Liver (tissue), 9 donors: ENCODE results near the gene GMDS. TPM values are rescaled to one million over a fixed set of nuclear protein-coding genes. Genes with fewer than 3 reads are reported as not detected.

Experiments
- DNase-seq: peaks from one replicate; pipeline ENCODE4 v3.0.0-alpha.2; 2017; ENCODE audit warnings: low spot score
- H3K27ac ChIP-seq, 2 donors: one replicate each; pipeline ENCODE4 v1.7.0; 2013; ENCODE audit warnings: inconsistent platforms in 2 of 2, low read length in 2 of 2, control low read depth in 1 of 2, low read depth in 1 of 2, mild to moderate bottlenecking in 1 of 2
- H3K27me3 ChIP-seq, 4 donors: one replicate each; pipeline versions ENCODE4 v1.6.1 to v1.7.0; 2013; ENCODE audit warnings: low read length in 3 of 4, inconsistent platforms in 1 of 4, mild to moderate bottlenecking in 1 of 4, moderate library complexity in 1 of 4; ENCODE audit not compliant: control insufficient read depth in 4 of 4, insufficient read depth in 4 of 4
- H3K36me3 ChIP-seq, 4 donors: one replicate each; pipeline versions ENCODE4 v1.6.1 to v1.7.0; 2013; ENCODE audit warnings: low read length in 3 of 4, mild to moderate bottlenecking in 3 of 4, low read depth in 1 of 4, moderate library complexity in 1 of 4; ENCODE audit not compliant: control insufficient read depth in 4 of 4, insufficient read depth in 3 of 4
- H3K4me1 ChIP-seq, 4 donors: one replicate each; pipeline versions ENCODE4 v1.6.1 to v1.7.0; 2013; ENCODE audit warnings: low read length in 3 of 4, mild to moderate bottlenecking in 3 of 4, moderate library complexity in 1 of 4; ENCODE audit not compliant: control insufficient read depth in 4 of 4, insufficient read depth in 4 of 4
- H3K4me3 ChIP-seq, 3 donors: one replicate each; pipeline versions ENCODE4 v1.6.1 to v1.7.0; 2013; ENCODE audit warnings: low read length in 3 of 3, control low read depth in 1 of 3, low read depth in 1 of 3, mild to moderate bottlenecking in 1 of 3
- H3K9ac ChIP-seq, 2 donors: one replicate each; pipeline ENCODE4 v1.7.0; 2013; ENCODE audit warnings: low read length in 2 of 2, mild to moderate bottlenecking in 2 of 2, moderate library complexity in 2 of 2, control low read depth in 1 of 2, low read depth in 1 of 2
- H3K9me3 ChIP-seq, 4 donors: one replicate each; pipeline versions ENCODE4 v1.6.1 to v1.7.0; 2013; ENCODE audit warnings: low read length in 3 of 4; ENCODE audit not compliant: control insufficient read depth in 4 of 4
- EGR1 ChIP-seq, 2 donors: IDR thresholded peaks; 2 replicates each; pipeline ENCODE4 v1.6.1; 2016 to 2018; ENCODE audit warnings: antibody characterized with exemption in 2 of 2, low read depth in 2 of 2
- FOXA1 ChIP-seq: IDR thresholded peaks from 2 replicates; pipeline ENCODE4 v1.6.1; 2016; ENCODE audit warnings: antibody characterized with exemption
- GABPA ChIP-seq, 2 donors: IDR thresholded peaks in 1 of 2; conservative IDR thresholded peaks in 1 of 2; 2 replicates each; pipeline ENCODE4 v1.6.1; 2016; ENCODE audit warnings: antibody characterized with exemption in 2 of 2, mild to moderate bottlenecking in 1 of 2, moderate library complexity in 1 of 2
- HNF4A ChIP-seq, 2 donors: conservative IDR thresholded peaks; 2 replicates each; pipeline ENCODE4 v1.6.1; 2016; ENCODE audit warnings: antibody characterized with exemption in 2 of 2, mild to moderate bottlenecking in 2 of 2
- HNF4G ChIP-seq: IDR thresholded peaks from 2 replicates; pipeline ENCODE4 v1.6.1; 2016; ENCODE audit warnings: antibody characterized with exemption
- JUND ChIP-seq, 2 donors: IDR thresholded peaks; 2 replicates each; pipeline ENCODE4 v1.6.1; 2016; ENCODE audit warnings: antibody characterized with exemption in 2 of 2
- MAX ChIP-seq: IDR thresholded peaks from 2 replicates; pipeline ENCODE4 v1.6.1; 2016; ENCODE audit warnings: antibody characterized with exemption
- NR2F2 ChIP-seq: IDR thresholded peaks from 2 replicates; pipeline ENCODE4 v1.6.1; 2016; ENCODE audit warnings: antibody characterized with exemption
- REST ChIP-seq: IDR thresholded peaks from 2 replicates; pipeline ENCODE4 v1.6.1; 2016; ENCODE audit warnings: antibody characterized with exemption, mild to moderate bottlenecking
- SP1 ChIP-seq: IDR thresholded peaks from 2 replicates; pipeline ENCODE4 v1.6.1; 2018; ENCODE audit warnings: antibody characterized with exemption, mild to moderate bottlenecking
- TAF1 ChIP-seq: conservative IDR thresholded peaks from 2 replicates; pipeline ENCODE4 v1.6.1; 2016; ENCODE audit warnings: antibody characterized with exemption, mild to moderate bottlenecking
- WGBS: extraction: QIAGEN DNeasy Blood & Tissue Kit; methylation state at CpG from one replicate; pipeline ENCODE4 v1.1.7; 2013; 5-methylcytosine and 5-hydroxymethylcytosine counted together
- polyA plus RNA-seq, 2 donors: library from polyadenylated mRNA; stranded (reverse) in 1 of 2; unstranded in 1 of 2; fragments of 200-250 nt in 1 of 2; fragments of >200 nt in 1 of 2; fragmentation: Nextera tagmentation in 1 of 2; extraction: Ambion mirVana in 1 of 2; gene quantifications; one replicate each; pipeline versions ENCODE4 v1.2.1 to v1.2.3, GENCODE V29; 2013 to 2015
- total RNA-seq, 2 donors: library from RNA; depleted of rRNA; stranded (reverse); fragments of >200 nt; gene quantifications; one replicate each; pipeline ENCODE4 v1.2.3, GENCODE V29; 2014
- TF ChIP-seq, protein P1 (sequence below): IDR thresholded peaks from 2 replicates; pipeline ENCODE4 v1.6.1; 2016; ENCODE audit warnings: antibody characterized with exemption
- TF ChIP-seq, protein P2 (sequence below): fragments of 150-350 bp; IDR thresholded peaks from 2 replicates; pipeline ENCODE4 v1.5.1; 2017; ENCODE audit warnings: improper control_type of control experiment, low read depth, low read length; ENCODE audit not compliant: missing input control
- donor health status: healthy.
- donor health status: healthy.
- donor health status: healthy.
- donor health status: healthy.
- donor health status: healthy.

Gene GMDS
- total and polyA plus RNA-seq, 4 donors: 3.5 to 15.6 (median 13.0) TPM

DNA sequence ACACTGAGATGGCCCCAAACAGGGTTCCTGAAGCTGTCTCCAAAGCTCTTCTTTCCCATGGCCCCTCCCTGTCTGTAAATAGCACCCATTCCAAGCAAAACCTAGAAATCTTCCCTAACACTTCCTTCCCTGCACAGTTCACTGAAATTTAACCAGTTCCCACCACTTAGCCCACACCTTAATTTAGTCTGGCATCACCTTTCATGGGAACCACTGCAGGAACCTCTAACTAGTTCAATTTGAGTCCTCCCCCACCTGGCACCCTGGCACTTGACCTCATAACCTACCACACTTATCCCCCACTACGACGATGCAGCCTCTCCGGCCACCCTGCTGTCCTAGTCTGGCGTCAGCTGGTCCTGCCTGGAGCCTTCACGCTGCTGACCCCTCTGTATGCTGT, 278.7 kb downstream of the GMDS start:
- Histone ChIP-seq H3K27me3 (no peaks in the 10 kb centered on the region), H3K4me1 (peaks cover 0 to 3% (median under 1%) of the 10 kb centered on the region in 4 donors), H3K27ac (no peak overlapping the region), H3K9me3 (no peaks in the 10 kb centered on the region), H3K9ac (no peak overlapping the region), H3K36me3 (no peaks in the 10 kb centered on the region), H3K4me3 (no peak overlapping the region)
- DNase-seq: no peak
- WGBS: 91% methylated on average over 5 of the region's 5 CpGs
- TF ChIP-seq TAF1 (no peak), GABPA (IDR thresholded peaks at IDR 0.05 in 1 of 2, conservative IDR thresholded peaks at IDR 0.05 in 1 of 2) (no peak), EGR1 (IDR thresholded peaks at IDR 0.05; ENCODE audit: low read depth in 2 of 2) (no peak)

GRCh38 chr6:1965596-1966224, 279.7 kb downstream of the GMDS start:
- no peaks in the 10 kb centered on the region for H3K4me1 ChIP-seq
- no peak overlapping the region for H3K4me3 ChIP-seq
- peaks cover 0 to under 1% (median 0%) of the 10 kb centered on the region in 4 donors for H3K36me3 ChIP-seq
- no peak overlapping the region for H3K9ac ChIP-seq
- no peak for DNase-seq
- H3K27me3 ChIP-seq: no peaks in the 10 kb centered on the region
- WGBS: 89% methylated on average over 6 of the region's 6 CpGs
- TF ChIP-seq NR2F2 (no peak), HNF4A (conservative IDR thresholded peaks at IDR 0.05) (no peak), HNF4G (no peak)
- no peak overlapping the region for H3K27ac ChIP-seq
- no peaks in the 10 kb centered on the region for H3K9me3 ChIP-seq

- no peak for DNase-seq
- H3K36me3 ChIP-seq: peaks cover 0 to 4% (median 0%) of the 10 kb centered on the region in 4 donors
- WGBS: 87% methylated on average over 2 of the region's 2 CpGs
- H3K9ac ChIP-seq: no peak overlapping the region
- H3K4me1 ChIP-seq: no peaks in the 10 kb centered on the region
- H3K27ac ChIP-seq: no peak overlapping the region
- H3K9me3 ChIP-seq: no peaks in the 10 kb centered on the region
- TF ChIP-seq, protein P1, sequence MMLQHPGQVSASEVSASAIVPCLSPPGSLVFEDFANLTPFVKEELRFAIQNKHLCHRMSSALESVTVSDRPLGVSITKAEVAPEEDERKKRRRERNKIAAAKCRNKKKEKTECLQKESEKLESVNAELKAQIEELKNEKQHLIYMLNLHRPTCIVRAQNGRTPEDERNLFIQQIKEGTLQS: no peak
- TF ChIP-seq HNF4A (conservative IDR thresholded peaks at IDR 0.05): no peak
- TF ChIP-seq MAX: no peak
- TF ChIP-seq REST: no peak
- TF ChIP-seq, protein P2, sequence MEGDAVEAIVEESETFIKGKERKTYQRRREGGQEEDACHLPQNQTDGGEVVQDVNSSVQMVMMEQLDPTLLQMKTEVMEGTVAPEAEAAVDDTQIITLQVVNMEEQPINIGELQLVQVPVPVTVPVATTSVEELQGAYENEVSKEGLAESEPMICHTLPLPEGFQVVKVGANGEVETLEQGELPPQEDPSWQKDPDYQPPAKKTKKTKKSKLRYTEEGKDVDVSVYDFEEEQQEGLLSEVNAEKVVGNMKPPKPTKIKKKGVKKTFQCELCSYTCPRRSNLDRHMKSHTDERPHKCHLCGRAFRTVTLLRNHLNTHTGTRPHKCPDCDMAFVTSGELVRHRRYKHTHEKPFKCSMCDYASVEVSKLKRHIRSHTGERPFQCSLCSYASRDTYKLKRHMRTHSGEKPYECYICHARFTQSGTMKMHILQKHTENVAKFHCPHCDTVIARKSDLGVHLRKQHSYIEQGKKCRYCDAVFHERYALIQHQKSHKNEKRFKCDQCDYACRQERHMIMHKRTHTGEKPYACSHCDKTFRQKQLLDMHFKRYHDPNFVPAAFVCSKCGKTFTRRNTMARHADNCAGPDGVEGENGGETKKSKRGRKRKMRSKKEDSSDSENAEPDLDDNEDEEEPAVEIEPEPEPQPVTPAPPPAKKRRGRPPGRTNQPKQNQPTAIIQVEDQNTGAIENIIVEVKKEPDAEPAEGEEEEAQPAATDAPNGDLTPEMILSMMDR: no peak
- TF ChIP-seq JUND (IDR thresholded peaks at IDR 0.05): no peak
- no peak for TF ChIP-seq HNF4G
- TF ChIP-seq FOXA1: no peak
- no peak for TF ChIP-seq SP1
- H3K4me3 ChIP-seq: no peak overlapping the region
- no peaks in the 10 kb centered on the region for H3K27me3 ChIP-seq
Measured at GRCh38 chr6:1963596-1963995, 281.8 kb downstream of the GMDS start.
